ENCODE measurements around the gene TEX9.
"Not testable (repeated sequence)": the region's sequence is repeated elsewhere in the genome, so short reads cannot be mapped to it uniquely, and the experiment has no call there.

TEX9 gene

GRCh38 chr15:56367156-56367555, 1.9 kb downstream of the TEX9 start:
- no peak for DNase-seq

- DNase-seq, result no peak
Observed at GRCh38 chr15:56369234-56369633, 4.0 kb downstream of the TEX9 start.

GRCh38 chr15:56371495-56372147, 6.4 kb downstream of the TEX9 start:
- DNase-seq, result no peak

GRCh38 chr15:56374693-56375092, 9.5 kb downstream of the TEX9 start:
- DNase-seq, result not testable (repeated sequence)

GRCh38 chr15:56377822-56378221, 12.6 kb downstream of the TEX9 start:
- DNase-seq, result not testable (repeated sequence)

GRCh38 chr15:56383010-56383409, 17.8 kb downstream of the TEX9 start:
- DNase-seq, result no peak

GRCh38 chr15:56385908-56386307, 20.7 kb downstream of the TEX9 start:
- no peak for DNase-seq

- DNase-seq, result peak; percentile 53
Observed at GRCh38 chr15:56390739-56391267, 25.6 kb downstream of the TEX9 start.

GRCh38 chr15:56393277-56393676, 28.1 kb downstream of the TEX9 start:
- DNase-seq, result no peak

GRCh38 chr15:56394909-56395308, 29.7 kb downstream of the TEX9 start:
- DNase-seq, result no peak

GRCh38 chr15:56397325-56397724, 32.1 kb downstream of the TEX9 start:
- DNase-seq, result not testable (repeated sequence)

- DNase-seq, result not testable (repeated sequence)
Observed at GRCh38 chr15:56399209-56399608, 34.0 kb downstream of the TEX9 start.

- DNase-seq, result no peak
Observed at GRCh38 chr15:56410721-56411120, 45.5 kb downstream of the TEX9 start.

- DNase-seq, result no peak
Observed at GRCh38 chr15:56411122-56411749, 46.0 kb downstream of the TEX9 start.

- not testable (repeated sequence) for DNase-seq
Observed at GRCh38 chr15:56413114-56413733, 48.0 kb downstream of the TEX9 start.

GRCh38 chr15:56425276-56425675, 60.0 kb downstream of the TEX9 start:
- DNase-seq, result no peak

GRCh38 chr15:56425976-56426375, 60.8 kb downstream of the TEX9 start:
- DNase-seq, result no peak

GRCh38 chr15:56428821-56429458, 63.7 kb downstream of the TEX9 start:
- DNase-seq, result peak; percentile 33

GRCh38 chr15:56432304-56432703, 67.1 kb downstream of the TEX9 start:
- DNase-seq, result no peak

GRCh38 chr15:56440214-56440770, 75.1 kb downstream of the TEX9 start:
- DNase-seq, result no peak

- no peak for DNase-seq
Observed at GRCh38 chr15:56442354-56442753, 77.1 kb downstream of the TEX9 start.

GRCh38 chr15:56445746-56446145, 80.5 kb downstream of the TEX9 start:
- no peak for DNase-seq

- no peak for DNase-seq
Observed at GRCh38 chr15:56454836-56455235, 89.6 kb downstream of the TEX9 start.

All from fibroblast of skin of right quadriceps (primary cell).